IMR-90 (cell line): ENCODE results near the gene IFI27L1. TPM values are rescaled to one million over a fixed set of nuclear protein-coding genes. Genes with fewer than 3 reads are reported as not detected.

ENCODE experiments used
- ATAC-seq: fragments of 200-7000 bp; cut with Tn5 transposase; 2 replicates; pipeline ENCODE4 v1.9.1; 2020; ENCODE audit warnings: low read depth, mild to moderate bottlenecking, moderate library complexity
- BruUV-seq: library from RNA; stranded (reverse); fragments of 400-500 nt; replicated peaks from 2 replicates; lab custom pipeline; 2021; lab: Mats Ljungman, UMichigan
- CTCF ChIA-PET: fragments of 300-600 bp; formaldehyde crosslinking; extraction: SDS; loops from one replicate; lab custom pipeline; 2021; ENCODE audit warnings: antibody characterized with exemption; lab: Yijun Ruan, JAX
- POLR2A ChIA-PET: fragments of 300-600 bp; sonication (Branson Sonifier 250); formaldehyde crosslinking; loops from one replicate; lab custom pipeline; 2022; ENCODE audit warnings: antibody characterized with exemption; ENCODE audit not compliant: unreplicated experiment; lab: Charles Lee
- DNase-seq: peaks from one replicate; pipeline ENCODE4 v3.0.0; 2013
- H2AFZ ChIP-seq: replicated peaks from 2 replicates; pipeline ENCODE3; 2013; ENCODE audit warnings: low read length, mild to moderate bottlenecking; ENCODE audit not compliant: poor library complexity
- H2AK5ac ChIP-seq: 2 replicates; pipeline ENCODE4 v1.6.1; 2013; ENCODE audit warnings: low read depth, low read length, inconsistent platforms
- H2AK9ac ChIP-seq: replicated peaks from 2 replicates; pipeline ENCODE3; 2013; ENCODE audit warnings: mild to moderate bottlenecking, low read depth, low read length, moderate library complexity; ENCODE audit not compliant: poor library complexity
- H2BK120ac ChIP-seq: 2 replicates; pipeline ENCODE4 v1.6.1; 2013; ENCODE audit warnings: low read depth, low read length, inconsistent platforms
- H2BK15ac ChIP-seq: 3 replicates; pipeline ENCODE4 v1.6.1; 2013; ENCODE audit warnings: low read depth, low read length, inconsistent platforms
- H2BK20ac ChIP-seq: 2 replicates; pipeline ENCODE4 v1.6.1; 2013; ENCODE audit warnings: low read depth, mild to moderate bottlenecking, inconsistent platforms, low read length, moderate library complexity
- H2BK5ac ChIP-seq: 2 replicates; pipeline ENCODE4 v1.6.1; 2013; ENCODE audit warnings: mild to moderate bottlenecking, low read depth, low read length, inconsistent platforms; ENCODE audit not compliant: poor library complexity, severe bottlenecking
- H3K14ac ChIP-seq: replicated peaks from 2 replicates; pipeline ENCODE4 v1.6.1; 2013; ENCODE audit warnings: low read depth, low read length, inconsistent platforms
- H3K18ac ChIP-seq: 2 replicates; pipeline ENCODE4 v1.6.1; 2013; ENCODE audit warnings: low read depth, low read length, control low read depth
- H3K23ac ChIP-seq: 2 replicates; pipeline ENCODE4 v1.6.1; 2013; ENCODE audit warnings: low read depth, low read length, inconsistent platforms
- H3K27ac ChIP-seq: 2 replicates; pipeline ENCODE4 v1.5.1; 2013; ENCODE audit warnings: mild to moderate bottlenecking, control low read depth, low read length; ENCODE audit not compliant: insufficient read depth
- H3K27me3 ChIP-seq: 2 replicates; pipeline ENCODE4 v1.6.1; 2013; ENCODE audit warnings: low read length; ENCODE audit not compliant: control insufficient read depth, insufficient read depth
- H3K36me3 ChIP-seq: 2 replicates; pipeline ENCODE4 v1.6.1; 2013; ENCODE audit warnings: low read length, mixed read lengths; ENCODE audit not compliant: control insufficient read depth, insufficient read depth
- H3K4ac ChIP-seq: 2 replicates; pipeline ENCODE4 v1.6.1; 2013; ENCODE audit warnings: low read depth, low read length, inconsistent platforms
- H3K4me1 ChIP-seq: 2 replicates; pipeline ENCODE4 v1.6.1; 2013; ENCODE audit warnings: low read length, mixed read lengths; ENCODE audit not compliant: control insufficient read depth, insufficient read depth
- H3K4me2 ChIP-seq: 2 replicates; pipeline ENCODE4 v1.6.1; 2013; ENCODE audit warnings: low read depth, mild to moderate bottlenecking, control low read depth, low read length, moderate library complexity
- H3K4me3 ChIP-seq: 2 replicates; pipeline ENCODE4 v1.5.1; 2013; ENCODE audit warnings: low read depth, mild to moderate bottlenecking, control low read depth, low read length, moderate library complexity; ENCODE audit not compliant: insufficient read depth
- H3K56ac ChIP-seq: 2 replicates; pipeline ENCODE4 v1.6.1; 2013; ENCODE audit warnings: low read length, inconsistent platforms; ENCODE audit not compliant: insufficient read depth; ENCODE audit errors: extremely low read depth
- H3K79me1 ChIP-seq, 2 experiments: 2 replicates each; pipeline ENCODE4 v1.6.1; 2013; ENCODE audit warnings: low read length in 2 of 2, inconsistent platforms in 1 of 2, low read depth in 1 of 2
- H3K9ac ChIP-seq: 2 replicates; pipeline ENCODE4 v1.6.1; 2013; ENCODE audit warnings: low read depth, low read length, control low read depth
- H3K9me1 ChIP-seq: 2 replicates; pipeline ENCODE4 v1.6.1; 2013; ENCODE audit warnings: low read length, inconsistent platforms; ENCODE audit not compliant: insufficient read depth
- H3K9me3 ChIP-seq: 2 replicates; pipeline ENCODE4 v1.6.1; 2013; ENCODE audit warnings: low read length; ENCODE audit not compliant: control insufficient read depth, insufficient read depth
- H4K20me1 ChIP-seq: 2 replicates; pipeline ENCODE4 v1.6.1; 2013; ENCODE audit warnings: low read length, inconsistent platforms; ENCODE audit not compliant: insufficient read depth
- H4K5ac ChIP-seq: 2 replicates; pipeline ENCODE4 v1.6.1; 2013; ENCODE audit warnings: mild to moderate bottlenecking, low read depth, low read length, control low read depth
- H4K8ac ChIP-seq, 2 experiments: 2 replicates each; pipeline ENCODE4 v1.6.1; 2013; ENCODE audit warnings: low read depth in 2 of 2, low read length in 2 of 2, control low read depth in 1 of 2, inconsistent platforms in 1 of 2
- H4K91ac ChIP-seq: 2 replicates; pipeline ENCODE4 v1.6.1; 2013; ENCODE audit warnings: low read depth, low read length, inconsistent platforms; ENCODE audit not compliant: insufficient read depth
- CEBPB ChIP-seq: IDR thresholded peaks from 2 replicates; pipeline ENCODE4 v1.6.1; 2012; ENCODE audit warnings: low read depth, low read length, improper control_type of control experiment
- FOS ChIP-seq: fragments of 150-350 bp; IDR thresholded peaks from 2 replicates; pipeline ENCODE4 v1.6.1; 2016; ENCODE audit warnings: low read depth, low read length
- MAFK ChIP-seq: IDR thresholded peaks from 2 replicates; pipeline ENCODE4 v1.6.1; 2012; ENCODE audit warnings: low read depth, low read length, improper control_type of control experiment
- RCOR1 ChIP-seq: IDR thresholded peaks from 2 replicates; pipeline ENCODE4 v1.6.1; 2012; ENCODE audit warnings: mild to moderate bottlenecking, low read length, improper control_type of control experiment; ENCODE audit not compliant: insufficient replicate concordance
- RFX5 ChIP-seq: IDR thresholded peaks from 2 replicates; pipeline ENCODE4 v1.8.0; 2012; ENCODE audit warnings: low read depth, mild to moderate bottlenecking, low read length, moderate library complexity
- SMC3 ChIP-seq: fragments of 150-350 bp; IDR thresholded peaks from 2 replicates; pipeline ENCODE4 v1.6.1; 2016; ENCODE audit warnings: low read depth, mild to moderate bottlenecking, antibody characterized with exemption, low read length, moderate library complexity
- WGBS, 2 experiments: methylation state at CpG; one replicate each; pipeline versions ENCODE4 v1.1.5 to v1.1.7; 2013; ENCODE audit warnings: missing lambda C conversion rate in 2 of 2; ENCODE audit not compliant: insufficient read length in 1 of 2; ENCODE audit errors: extremely low coverage in 2 of 2; 5-methylcytosine and 5-hydroxymethylcytosine counted together
- dilution Hi-C: fragments of 300-500 bp; cut with HindIII; formaldehyde crosslinking; loops from one replicate; pipeline ENCODE4 v1.14.3; 2018; ENCODE audit warnings: low sequenced_read_pairs; ENCODE audit not compliant: unreplicated experiment
- in situ Hi-C: fragments of 300-500 bp; cut with MboI; formaldehyde crosslinking; loops from 3 replicates; pipeline ENCODE4 v1.14.3; 2019; ENCODE audit warnings: low sequenced_read_pairs, inconsistent platforms, mixed read lengths
- intact Hi-C: fragments of 100-400 bp; cut with micrococcal nuclease; formaldehyde crosslinking; loops from 2 replicates; pipeline ENCODE4 v1.10.0; 2022
- polyA plus RNA-seq, 3 experiments: library from polyadenylated mRNA; depleted of rRNA; stranded (reverse); fragments of >200 nt; gene quantifications; 2 replicates each; pipeline ENCODE4 v1.2.3, GENCODE V29; 2012; ENCODE audit warnings: low replicate concordance in 1 of 3
- total RNA-seq: library from RNA; depleted of rRNA; stranded (reverse); fragments of >200 nt; gene quantifications from 2 replicates; pipeline ENCODE4 v1.2.3, GENCODE V29; 2012
- TF ChIP-seq, protein P1 (sequence below): fragments of 150-350 bp; IDR thresholded peaks from 2 replicates; pipeline ENCODE4 v1.6.1; 2017; ENCODE audit warnings: mild to moderate bottlenecking, antibody characterized with exemption, low read length, low read depth

Gene IFI27L1
- total and polyA plus RNA-seq, 2 of the 4 experiments (the other 2 are of a cell fraction): 13.3 to 24.3 TPM

DNA sequence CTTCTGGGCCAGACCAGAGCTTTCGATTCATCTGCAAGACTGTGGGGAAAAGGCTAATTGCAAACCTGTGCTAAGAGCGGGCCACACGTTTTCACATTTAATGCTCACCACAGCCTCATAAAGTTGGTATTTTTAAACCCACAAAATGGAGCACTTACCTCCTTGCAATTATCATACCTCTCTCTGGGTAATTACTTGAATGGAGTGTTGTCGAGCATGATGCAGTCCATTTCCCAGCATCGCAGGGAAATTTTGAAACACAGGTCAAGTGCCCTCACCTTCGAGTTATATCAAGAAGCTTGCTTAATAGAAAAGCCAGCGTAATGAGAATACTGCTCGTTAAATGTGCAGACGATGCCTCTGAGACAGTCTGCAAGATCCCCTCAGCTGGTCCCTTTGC is 57.1 kb downstream of the IFI27L1 start:
- Histone ChIP-seq H2BK5ac (no peak overlapping the region), H3K36me3 (no peaks in the 10 kb centered on the region), H4K5ac (no peak overlapping the region), H3K9me3 (peaks cover 2% of the 10 kb centered on the region; the same call in 1 of the 2 replicates), H3K4me3 (no peak overlapping the region), H2AK9ac (no peak overlapping the region), H4K8ac (no peak overlapping the region), H3K4ac (no peak overlapping the region), H3K4me2 (no peak overlapping the region), H3K14ac (no peak overlapping the region), H3K4me1 (no peaks in the 10 kb centered on the region), H3K18ac (no peak overlapping the region), H2AK5ac (no peak overlapping the region), H3K79me1 (no peaks in the 10 kb centered on the region), H3K9me1 (no peaks in the 10 kb centered on the region), H4K20me1 (no peaks in the 10 kb centered on the region), H2BK120ac (no peak overlapping the region), H2AFZ (no peak overlapping the region), H3K27me3 (peaks cover 17% of the 10 kb centered on the region), H2BK20ac (no peak overlapping the region), H2BK15ac (no peak overlapping the region), H4K91ac (no peak overlapping the region), H3K23ac (no peak overlapping the region), H3K9ac (no peak overlapping the region), H3K56ac (no peak overlapping the region), H3K27ac (no peak overlapping the region)
- intact Hi-C loops (loop anchor here (5.0 kb wide), 1 partner anchor 481 kb away; no protein-coding TSS in a partner anchor), in situ Hi-C loops (loop anchor here (5.0 to 10.0 kb wide), 2 partner anchors 101 to 193 kb away; no protein-coding TSS in a partner anchor), dilution Hi-C loops (no loop called here)
- DNase-seq (no peak), ATAC-seq (no peak)
- WGBS, 2 experiments: 61% methylated on average over 5 of the region's 9 CpGs; no CpG with 5 or more reads in 1 of the 2 experiments
- POLR2A ChIA-PET: no interaction called here
- BruUV-seq: no TSS peak
- TF ChIP-seq RFX5: no peak
- no peak for TF ChIP-seq FOS
- TF ChIP-seq, protein P1, sequence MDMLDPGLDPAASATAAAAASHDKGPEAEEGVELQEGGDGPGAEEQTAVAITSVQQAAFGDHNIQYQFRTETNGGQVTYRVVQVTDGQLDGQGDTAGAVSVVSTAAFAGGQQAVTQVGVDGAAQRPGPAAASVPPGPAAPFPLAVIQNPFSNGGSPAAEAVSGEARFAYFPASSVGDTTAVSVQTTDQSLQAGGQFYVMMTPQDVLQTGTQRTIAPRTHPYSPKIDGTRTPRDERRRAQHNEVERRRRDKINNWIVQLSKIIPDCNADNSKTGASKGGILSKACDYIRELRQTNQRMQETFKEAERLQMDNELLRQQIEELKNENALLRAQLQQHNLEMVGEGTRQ: no peak
- TF ChIP-seq MAFK: no peak
- no peak for TF ChIP-seq SMC3
- TF ChIP-seq RCOR1: no peak
- TF ChIP-seq CEBPB: no peak
- CTCF ChIA-PET: interaction anchor here (0.8 kb wide), 1 partner anchor 84 kb away, joined by 3 read pairs; no protein-coding TSS in a partner anchor
